Esophagus muscularis mucosa (tissue), 3 donors: ENCODE measurements around the gene VIM.

ENCODE experiments used
- CTCF ChIP-seq, 3 experiments: fragments of 200-600 bp in 2 of 3; fragments of 450-650 bp in 1 of 3; sonication (generic) in 2 of 3; IDR thresholded peaks; one replicate each; pipeline ENCODE4 v1.5.1; 2017 to 2019; ENCODE audit warnings: antibody characterized with exemption in 3 of 3, mild to moderate bottlenecking in 2 of 3, moderate library complexity in 1 of 3
- POLR2A ChIP-seq: fragments of 450-650 bp; IDR thresholded peaks from one replicate; pipeline ENCODE4 v1.6.1; 2017; ENCODE audit warnings: antibody characterized with exemption, moderate library complexity, mild to moderate bottlenecking, low read depth
- POLR2AphosphoS5 ChIP-seq, 2 donors: sonication (generic); formaldehyde crosslinking; IDR thresholded peaks; one replicate each; pipeline ENCODE4 v1.6.1; 2017; ENCODE audit warnings: antibody characterized with exemption in 2 of 2

- TF ChIP-seq CTCF (IDR thresholded peaks at IDR 0.05) (no peak), POLR2AphosphoS5 (IDR thresholded peaks at IDR 0.05) (peak; percentile 25 to 46), POLR2A (no peak)
Observed at GRCh38 chr10:17216217-17216900, 11.7 kb upstream of the VIM start.
